Neural cell (in vitro differentiated cells): ENCODE measurements around the gene LIN9.

Experiments used
- CTCF ChIP-seq: fragments of 450-650 bp; IDR thresholded peaks from 2 replicates; pipeline ENCODE4 v1.5.1; 2014; ENCODE audit warnings: antibody characterized with exemption, mild to moderate bottlenecking, moderate library complexity; ENCODE audit not compliant: poor library complexity, severe bottlenecking
- POLR2AphosphoS5 ChIP-seq: IDR thresholded peaks from 2 replicates; pipeline ENCODE4 v1.6.1; 2012
- RAD21 ChIP-seq: fragments of 450-650 bp; conservative IDR thresholded peaks from 2 replicates; pipeline ENCODE4 v1.6.1; 2014; ENCODE audit warnings: antibody characterized with exemption, mild to moderate bottlenecking, moderate library complexity
- SMC3 ChIP-seq: fragments of 450-650 bp; conservative IDR thresholded peaks from 2 replicates; pipeline ENCODE4 v1.6.1; 2014; ENCODE audit warnings: antibody characterized with exemption, mild to moderate bottlenecking, moderate library complexity; ENCODE audit not compliant: poor library complexity

DNA sequence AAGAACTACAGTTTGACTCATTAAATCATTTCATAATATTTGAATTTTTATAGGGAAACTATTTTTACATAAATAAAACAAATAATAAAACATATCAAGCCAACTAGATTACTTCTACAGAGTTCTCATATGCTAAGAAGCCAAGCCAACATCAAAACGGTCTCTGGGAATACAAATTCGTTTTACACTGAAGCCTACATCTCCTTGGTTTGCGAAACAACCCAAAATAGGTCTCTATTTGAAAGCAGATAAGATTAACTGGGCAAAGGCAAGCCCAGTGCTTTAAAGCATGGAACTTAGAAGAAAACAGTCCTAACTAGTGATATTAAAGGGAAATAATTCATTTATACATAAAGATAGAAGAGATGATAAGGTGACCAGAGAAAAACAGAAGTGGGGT, 60.2 kb downstream of the LIN9 start:
- TF ChIP-seq SMC3 (no peak), CTCF (no peak), POLR2AphosphoS5 (no peak), RAD21 (no peak)
